Measurements from ENCODE around the gene FAM118B.

GRCh38 chr11:126254819-126255218 is 43.2 kb downstream of the FAM118B start:
- TF ChIP-seq CTCF (IDR thresholded peaks at IDR 0.05; ENCODE audit: control extremely low read depth in 1 of 3, insufficient read depth in 1 of 3, low read depth in 1 of 3, low read length in 3 of 3) = no peak
- TF ChIP-seq GTF2F1 (IDR thresholded peaks at IDR 0.05; ENCODE audit: borderline replicate concordance, low read depth, low read length) = no peak
- TF ChIP-seq CHD1 (IDR thresholded peaks at IDR 0.05; ENCODE audit: low read depth, low read length) = no peak
- no peak for TF ChIP-seq MAFK (IDR thresholded peaks at IDR 0.05; ENCODE audit: low read depth, low read length)
- TF ChIP-seq RBBP5 (IDR thresholded peaks at IDR 0.05; ENCODE audit: borderline replicate concordance, low read depth, low read length) = no peak
- no peak for TF ChIP-seq CEBPB (IDR thresholded peaks at IDR 0.05; ENCODE audit: low read depth, low read length)
- no peak for TF ChIP-seq CBX5 (IDR thresholded peaks at IDR 0.05; ENCODE audit: low read depth, low read length)
- no peak for TF ChIP-seq POLR2A (IDR thresholded peaks at IDR 0.05; ENCODE audit: control extremely low read depth in 1 of 2, low read depth in 2 of 2, low read length in 2 of 2)
- no peak for TF ChIP-seq POLR2AphosphoS5 (IDR thresholded peaks at IDR 0.05; ENCODE audit: low read depth, low read length)
- no peak for TF ChIP-seq ATF3 (IDR thresholded peaks at IDR 0.05; ENCODE audit: insufficient read depth, low read depth, low read length)
- no peak for TF ChIP-seq HDAC2 (IDR thresholded peaks at IDR 0.05; ENCODE audit: borderline replicate concordance in 1 of 2, low read depth in 2 of 2, low read length in 2 of 2)
